GM19452 (cell line): ENCODE results near the gene GPRIN3.
"Not testable (repeated sequence)": the region's sequence is repeated elsewhere in the genome, so short reads cannot be mapped to it uniquely, and the experiment has no call there.

ENCODE experiments used
- ATAC-seq: cut with Tn5 transposase; IDR thresholded peaks from one replicate; pipeline ENCODE4 v1.9.1; 2021; ENCODE audit not compliant: unreplicated experiment

GPRIN3 gene

DNA sequence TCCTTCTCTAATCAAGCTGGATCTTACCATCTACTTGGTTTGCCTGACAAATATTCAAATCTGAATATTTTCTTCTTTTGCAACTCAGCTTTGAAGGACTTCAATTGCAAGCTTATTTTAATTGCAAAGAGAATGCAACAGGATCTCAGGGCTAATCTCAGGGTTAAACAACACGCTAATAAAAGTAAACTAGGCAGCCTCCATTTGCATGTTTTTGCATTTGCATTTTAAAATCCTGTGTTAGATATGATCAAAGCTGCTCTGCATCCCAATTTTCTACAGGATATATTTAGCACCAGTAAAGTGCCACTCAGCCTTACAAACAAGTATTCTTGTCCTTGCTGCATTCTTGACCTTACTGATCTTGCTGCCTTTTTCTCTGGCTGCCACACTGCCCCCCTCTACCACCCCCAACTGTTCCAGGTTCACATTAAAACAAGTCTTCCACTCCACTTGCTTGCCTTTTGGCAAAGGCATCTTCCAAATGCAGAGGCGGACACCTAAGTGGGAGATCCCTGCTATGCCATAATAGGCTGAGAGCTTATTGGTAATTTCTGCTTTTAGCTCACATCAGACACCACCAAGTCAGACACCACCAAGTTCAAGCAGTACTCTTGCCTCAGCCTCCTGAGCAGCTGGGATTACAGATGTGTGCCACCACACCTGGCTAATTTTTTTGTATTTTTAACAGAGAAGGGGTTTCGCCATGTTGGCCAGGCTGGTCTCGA is 48.1 kb downstream of the GPRIN3 start:
- no peak for ATAC-seq

DNA sequence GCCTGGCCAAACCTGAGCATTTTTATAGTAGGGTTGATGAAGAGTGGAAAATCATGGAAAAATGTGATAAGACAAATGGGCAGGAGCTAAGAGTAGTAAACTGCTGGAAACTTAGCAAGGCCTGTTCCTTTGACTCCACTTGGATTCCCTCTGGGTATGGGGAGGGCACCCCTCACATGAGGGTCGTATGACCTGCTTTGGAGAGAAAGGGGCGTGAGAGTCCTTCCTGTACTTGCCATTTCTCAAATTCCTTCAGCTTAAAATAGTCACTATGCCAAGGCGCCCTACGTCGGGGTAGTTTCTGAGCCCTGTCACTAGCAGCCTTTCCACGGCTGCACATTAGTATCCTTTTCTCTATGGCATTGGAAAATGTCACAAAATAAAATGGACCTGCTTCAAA is 49.1 kb downstream of the GPRIN3 start:
- no peak for ATAC-seq

DNA sequence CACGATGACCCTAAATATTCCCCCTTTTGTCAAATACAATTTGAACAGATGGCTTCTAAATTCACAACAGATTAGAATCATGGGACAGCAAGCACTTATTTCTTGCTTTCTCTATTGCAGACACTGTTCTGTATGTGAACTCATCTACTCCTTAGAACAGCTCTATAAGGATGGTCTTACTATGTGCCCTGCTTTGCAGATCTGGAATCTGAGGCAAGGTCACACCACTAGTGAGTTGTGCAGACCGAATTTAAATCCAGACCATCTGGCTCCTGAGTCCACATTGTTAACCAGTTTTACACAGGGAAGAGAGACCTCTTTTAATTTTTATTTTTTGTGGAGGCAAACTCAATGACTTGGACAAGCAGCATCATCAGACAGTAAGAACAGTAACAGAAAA is 50.2 kb downstream of the GPRIN3 start:
- no peak for ATAC-seq

DNA sequence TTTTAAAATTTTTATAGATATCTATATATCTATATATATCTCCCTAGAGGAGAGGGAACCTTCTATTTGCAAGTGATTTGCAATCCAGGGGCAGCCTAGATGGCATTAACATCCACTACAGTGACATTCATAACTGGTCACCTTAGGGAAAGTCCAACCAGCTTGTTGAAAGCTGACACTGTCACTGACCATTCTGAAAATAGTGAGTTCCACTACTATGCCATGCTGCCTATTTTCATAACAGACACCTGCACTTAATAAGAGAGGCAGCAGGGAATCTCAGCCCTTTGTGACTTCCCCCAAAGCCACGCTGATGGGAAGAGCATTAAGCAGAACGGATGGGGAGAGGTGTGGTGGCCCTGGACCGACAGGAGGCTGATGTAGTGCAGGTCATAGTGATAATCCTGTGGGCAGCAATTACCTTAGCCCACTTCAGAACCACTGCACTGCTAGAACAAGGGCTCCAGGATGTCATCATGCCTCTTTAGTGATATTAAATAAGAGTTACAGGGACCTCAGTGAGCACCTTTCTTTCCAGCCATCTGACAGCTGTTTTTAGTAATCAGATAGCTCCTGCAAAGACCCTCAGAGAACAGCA is 51.3 kb downstream of the GPRIN3 start:
- ATAC-seq, result no peak

DNA sequence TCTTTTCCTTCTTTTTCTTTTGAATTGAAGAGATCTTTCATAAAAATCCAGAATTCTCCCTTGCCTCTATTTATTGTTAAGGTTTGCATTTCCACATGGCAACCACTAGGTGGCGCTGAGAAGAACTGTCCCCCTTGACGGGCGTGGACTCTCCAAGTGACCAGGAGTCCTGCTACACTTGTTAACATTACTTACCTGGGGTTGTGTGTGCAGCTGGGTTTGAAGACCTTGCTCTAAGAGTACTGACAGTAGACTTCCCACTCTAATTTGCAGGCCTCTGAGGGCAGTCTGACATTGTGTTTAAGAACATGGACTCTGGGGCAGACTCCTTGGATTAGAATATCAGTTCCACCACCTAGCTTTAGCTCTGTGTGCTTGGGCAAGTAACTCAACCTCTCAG is 52.8 kb downstream of the GPRIN3 start:
- peak; percentile 63 for ATAC-seq

DNA sequence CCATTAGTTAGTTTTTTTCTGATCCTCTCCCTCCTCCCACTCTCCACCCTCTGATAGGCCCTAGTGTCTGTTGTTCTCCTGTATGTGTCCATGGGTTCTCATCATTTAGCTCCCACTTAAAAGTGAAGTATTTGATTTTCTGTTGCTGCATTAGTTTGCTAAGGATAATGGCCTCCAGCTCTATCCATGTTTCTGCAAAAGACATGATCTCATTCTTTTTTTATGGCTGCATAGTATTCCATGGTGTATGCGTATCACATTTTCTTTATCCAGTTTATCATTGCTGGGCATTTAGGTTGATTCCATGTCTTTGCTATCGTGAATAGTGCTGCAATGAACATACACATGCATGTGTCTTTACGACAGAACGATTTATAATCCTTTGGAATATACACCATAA is 53.3 kb downstream of the GPRIN3 start:
- not testable (repeated sequence) for ATAC-seq

DNA sequence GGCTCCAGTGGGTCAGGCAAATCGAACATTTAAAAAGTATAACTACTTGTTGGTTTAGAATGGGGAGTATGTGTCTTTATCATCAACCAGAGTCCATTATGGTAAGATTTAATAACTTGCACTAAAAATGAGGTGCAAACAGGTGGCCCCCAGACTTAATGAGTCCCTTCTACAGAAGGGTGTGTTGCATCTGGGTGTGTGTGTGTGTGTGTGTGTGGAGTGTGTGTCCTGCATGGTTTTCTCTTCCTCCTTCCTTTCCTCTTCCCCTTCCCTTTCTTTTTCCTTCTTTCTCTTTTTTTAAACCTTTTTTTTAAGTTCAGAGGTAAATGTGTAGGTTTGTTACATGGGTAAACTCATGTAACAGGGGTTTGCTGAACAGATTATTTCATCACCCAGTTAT is 53.7 kb downstream of the GPRIN3 start:
- ATAC-seq, result no peak

DNA sequence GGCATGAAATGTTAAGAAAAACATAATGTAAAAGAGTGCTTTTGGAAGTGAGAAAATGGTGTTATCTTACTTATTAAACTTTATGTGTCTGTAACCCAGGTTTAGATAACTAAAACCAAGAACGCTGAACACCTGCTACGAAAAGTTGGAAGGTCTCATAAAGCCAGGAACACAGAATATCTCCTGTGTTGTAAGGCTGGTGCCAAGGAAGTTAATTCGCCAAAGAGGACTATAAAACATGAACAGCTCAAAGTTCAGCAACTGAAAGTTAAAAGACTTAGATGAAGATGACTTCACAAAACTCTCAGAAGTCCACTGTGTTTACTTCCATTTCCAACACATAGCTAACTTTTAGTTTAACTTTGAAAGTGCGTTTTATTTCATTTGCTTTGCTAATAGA is 54.3 kb downstream of the GPRIN3 start:
- ATAC-seq, result no peak

DNA sequence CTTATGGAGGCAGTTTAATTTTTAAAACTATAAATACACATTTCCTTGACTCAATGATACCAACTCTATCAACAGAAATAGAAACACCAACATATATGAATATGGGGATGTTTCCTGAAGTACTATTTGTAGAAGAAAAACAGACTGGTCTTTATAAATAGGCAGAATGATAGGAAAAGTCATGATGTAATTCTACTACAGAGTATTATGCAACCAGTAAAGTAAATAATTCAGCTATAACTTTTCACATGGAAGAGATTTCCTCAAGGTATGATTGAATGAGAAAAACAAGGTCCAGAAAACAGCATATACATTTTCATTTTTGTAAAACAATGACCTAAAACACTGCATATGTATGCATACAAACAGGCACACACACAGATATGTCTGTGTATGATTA is 56.2 kb downstream of the GPRIN3 start:
- no peak for ATAC-seq

DNA sequence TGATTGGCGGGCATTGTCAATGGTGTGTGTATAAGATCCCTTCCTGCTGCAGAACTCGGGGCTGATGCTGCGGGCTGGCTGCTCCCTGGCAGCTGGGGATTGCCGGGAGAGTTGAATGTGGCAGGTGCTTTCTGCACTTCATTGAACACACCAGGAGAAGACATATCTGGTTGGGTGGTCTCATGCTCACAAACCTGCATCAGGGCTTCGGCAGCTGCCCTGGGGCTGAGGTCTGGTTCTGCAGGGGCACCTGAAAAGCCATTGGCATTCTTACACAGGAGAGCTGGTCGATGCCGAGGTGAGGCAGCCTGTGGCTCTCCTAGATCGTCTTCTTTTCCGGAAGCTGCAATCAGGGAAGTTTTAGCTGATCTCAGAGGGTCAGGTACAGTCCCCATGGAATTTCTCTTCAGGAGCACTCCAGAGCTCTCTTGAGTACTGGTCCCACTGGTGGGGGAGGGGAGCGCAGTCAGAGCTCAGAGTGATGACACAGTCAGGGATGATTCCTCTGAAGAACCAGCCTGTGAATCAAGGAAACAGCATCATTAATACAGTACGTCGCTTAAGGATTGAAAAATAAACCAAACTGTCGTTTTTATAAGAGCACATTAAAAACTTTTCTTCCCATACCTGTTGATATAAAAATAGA is 57.8 kb downstream of the GPRIN3 start:
- ATAC-seq, result no peak

DNA sequence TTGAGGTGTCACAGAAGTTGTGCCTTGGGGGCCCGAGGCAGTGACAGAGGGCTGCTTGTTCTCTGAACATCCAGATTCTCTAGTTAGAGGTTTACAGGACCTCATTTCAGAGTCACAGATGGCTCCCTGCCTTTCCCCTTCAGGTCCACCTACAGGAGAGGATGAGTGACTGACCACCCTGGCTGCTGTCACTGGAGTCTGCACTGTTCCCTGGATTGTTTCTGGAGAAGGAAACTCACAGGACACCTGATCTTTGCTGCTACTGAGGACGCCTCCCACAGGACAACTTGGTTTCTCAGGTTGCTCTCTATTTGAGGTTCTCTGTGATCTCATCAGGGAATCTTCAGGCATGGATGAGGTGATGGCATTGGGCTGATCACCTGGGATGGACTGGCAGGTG is 58.3 kb downstream of the GPRIN3 start:
- no peak for ATAC-seq

DNA sequence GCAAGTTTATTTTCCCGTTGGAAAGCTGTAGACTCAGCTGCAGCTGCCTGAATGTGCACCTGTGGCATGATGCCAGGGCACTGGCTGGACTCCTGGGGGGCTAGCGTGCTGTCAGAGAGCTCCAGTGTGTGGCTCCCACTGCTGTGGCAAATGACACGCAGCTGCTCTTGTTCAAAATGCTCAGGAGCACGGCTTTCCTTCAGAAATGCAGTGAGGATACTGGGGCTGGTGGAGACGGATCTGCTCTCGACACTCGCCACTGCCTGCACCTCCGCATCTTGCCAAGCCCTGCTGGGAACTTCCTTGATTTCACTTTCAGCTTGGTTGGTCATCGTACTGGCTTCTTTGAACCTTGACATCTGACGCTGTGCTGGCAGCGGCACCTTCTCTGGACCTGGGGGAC is 58.7 kb downstream of the GPRIN3 start:
- no peak for ATAC-seq

DNA sequence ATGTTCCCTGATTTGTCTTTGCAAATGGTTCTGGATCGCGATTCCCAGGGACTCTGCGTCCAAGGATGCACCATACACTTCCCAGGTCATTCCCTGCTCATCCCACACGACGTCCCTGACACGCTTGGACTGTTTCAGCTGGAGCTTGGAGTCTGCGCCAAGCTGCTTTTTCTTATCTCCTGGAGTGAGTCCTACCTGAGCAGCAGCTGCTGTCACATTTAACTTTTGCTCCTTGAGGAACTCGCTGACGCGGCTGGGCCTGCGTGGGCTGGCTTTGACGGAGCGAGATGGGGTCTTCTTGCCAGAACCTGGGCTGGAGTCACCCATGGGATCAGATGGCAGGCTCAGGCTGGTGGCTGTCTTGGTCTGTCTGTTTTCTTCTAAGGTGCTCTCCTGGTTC is 59.6 kb downstream of the GPRIN3 start:
- no peak for ATAC-seq

DNA sequence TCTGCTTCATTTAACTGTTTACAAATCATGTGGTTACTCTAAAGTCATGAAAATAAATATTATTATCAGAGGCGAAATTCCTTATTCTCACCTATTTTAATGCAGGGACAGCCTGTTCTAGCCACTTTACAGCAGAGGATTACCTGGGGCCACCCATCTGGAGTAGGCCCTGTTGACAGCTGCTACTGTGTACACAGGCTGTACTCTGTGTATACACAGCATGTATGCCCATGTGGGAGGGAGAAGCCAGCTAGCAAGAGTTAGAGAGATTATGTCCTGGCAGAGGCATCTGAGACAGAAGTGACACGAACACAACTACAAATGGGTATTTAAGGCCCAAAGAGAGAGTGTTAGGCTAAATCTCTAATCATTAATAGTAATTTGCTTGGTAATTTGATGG is 62.1 kb downstream of the GPRIN3 start:
- no peak for ATAC-seq

DNA sequence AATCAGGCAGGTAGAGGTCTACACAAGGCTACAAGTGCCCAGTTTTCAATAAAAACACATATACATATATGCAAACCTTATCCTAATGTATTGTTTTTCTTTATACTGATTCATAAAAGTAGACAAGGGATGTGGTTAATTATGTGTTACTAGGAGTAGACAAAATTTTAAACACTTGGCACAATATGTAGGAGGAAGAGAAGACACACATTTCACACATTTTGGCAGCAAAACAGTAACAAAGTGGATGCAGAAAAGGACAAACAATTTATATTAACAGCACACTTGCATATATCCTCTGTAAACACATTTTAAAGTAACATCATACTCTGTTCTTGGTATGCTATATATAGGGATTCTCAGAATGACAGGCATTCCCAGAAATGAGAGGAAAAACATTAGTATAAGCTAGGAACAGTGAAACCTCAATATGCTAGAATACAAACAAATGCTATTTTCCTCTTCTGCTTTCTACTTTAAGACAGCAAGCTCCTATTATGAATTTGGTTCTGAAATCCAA is 63.8 kb downstream of the GPRIN3 start:
- ATAC-seq, result no peak

DNA sequence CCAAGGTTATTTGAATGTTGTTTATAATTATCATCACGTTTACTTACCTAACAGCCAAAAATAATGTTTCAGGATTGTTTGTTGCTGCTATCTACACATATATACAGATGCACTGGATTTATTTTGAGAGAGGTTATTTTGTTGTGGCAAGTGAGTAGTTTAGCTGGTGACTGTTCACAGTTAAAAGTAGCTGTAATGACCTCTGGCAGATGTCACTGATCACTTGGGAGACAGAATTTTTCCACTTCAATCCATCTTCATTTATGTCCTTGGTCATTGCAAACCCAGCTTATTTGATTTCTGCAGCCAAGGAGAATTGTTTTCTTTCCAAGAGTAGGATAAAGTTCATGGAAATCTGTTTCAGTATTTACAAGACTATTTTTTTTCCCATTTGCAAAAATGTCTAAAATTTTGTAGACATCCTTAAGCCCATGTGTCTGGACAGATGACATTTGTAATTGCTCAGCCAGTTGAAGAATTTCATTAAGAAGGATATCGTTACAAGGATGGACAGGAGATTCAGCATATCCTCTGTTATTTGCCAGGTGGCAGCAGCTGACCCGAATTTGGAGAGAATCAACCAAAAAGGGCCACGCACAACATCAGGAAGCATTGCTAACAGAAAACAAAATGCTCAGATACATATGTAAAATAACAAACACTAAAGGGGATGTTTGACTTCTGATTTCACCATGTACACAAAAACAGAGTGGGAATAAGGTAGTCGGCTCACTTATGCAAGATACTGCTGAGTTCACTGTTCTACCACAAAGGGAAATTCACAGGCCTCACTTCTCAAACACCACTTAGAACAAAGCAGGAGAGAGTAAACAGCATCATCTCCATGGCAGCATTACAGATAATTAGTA is 64.5 kb downstream of the GPRIN3 start:
- no peak for ATAC-seq

DNA sequence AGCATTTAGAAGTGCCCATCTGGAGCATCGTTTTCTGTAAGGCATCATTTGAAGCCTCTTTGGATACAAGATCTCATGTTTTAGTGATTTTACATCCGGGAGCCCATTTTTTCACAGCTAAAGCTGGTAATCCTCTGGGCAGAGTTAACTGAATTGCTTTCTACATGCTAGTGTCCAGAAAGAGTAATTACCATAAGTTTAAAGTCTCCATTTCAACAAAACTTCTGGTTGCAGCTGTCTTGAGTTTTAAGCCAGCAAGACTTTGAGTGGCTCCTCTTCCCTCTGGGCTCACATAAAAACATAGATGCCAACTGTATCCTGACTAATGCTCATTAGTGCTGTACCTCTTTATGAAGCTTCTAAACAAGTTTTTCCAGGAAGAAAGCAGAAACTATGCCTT is 65.4 kb downstream of the GPRIN3 start:
- no peak for ATAC-seq

DNA sequence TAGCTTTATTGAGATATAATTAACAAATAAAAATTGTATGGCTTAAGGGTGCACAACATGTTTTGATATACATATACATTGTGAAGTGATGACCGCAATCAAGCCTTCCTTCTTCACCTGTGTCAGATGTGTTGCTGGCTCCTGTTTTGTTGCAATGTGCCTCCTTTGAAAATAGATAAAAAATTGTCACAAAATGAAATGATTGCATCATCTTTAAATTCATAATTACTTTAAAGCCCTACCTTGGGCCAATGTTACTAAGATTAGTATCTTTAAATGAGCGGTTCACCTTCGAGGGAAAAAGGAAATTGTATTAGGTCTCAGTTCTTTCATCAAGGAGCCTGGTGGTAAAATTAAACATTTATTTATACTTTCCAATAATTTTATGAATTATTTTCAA is 77.3 kb downstream of the GPRIN3 start:
- ATAC-seq, result no peak

DNA sequence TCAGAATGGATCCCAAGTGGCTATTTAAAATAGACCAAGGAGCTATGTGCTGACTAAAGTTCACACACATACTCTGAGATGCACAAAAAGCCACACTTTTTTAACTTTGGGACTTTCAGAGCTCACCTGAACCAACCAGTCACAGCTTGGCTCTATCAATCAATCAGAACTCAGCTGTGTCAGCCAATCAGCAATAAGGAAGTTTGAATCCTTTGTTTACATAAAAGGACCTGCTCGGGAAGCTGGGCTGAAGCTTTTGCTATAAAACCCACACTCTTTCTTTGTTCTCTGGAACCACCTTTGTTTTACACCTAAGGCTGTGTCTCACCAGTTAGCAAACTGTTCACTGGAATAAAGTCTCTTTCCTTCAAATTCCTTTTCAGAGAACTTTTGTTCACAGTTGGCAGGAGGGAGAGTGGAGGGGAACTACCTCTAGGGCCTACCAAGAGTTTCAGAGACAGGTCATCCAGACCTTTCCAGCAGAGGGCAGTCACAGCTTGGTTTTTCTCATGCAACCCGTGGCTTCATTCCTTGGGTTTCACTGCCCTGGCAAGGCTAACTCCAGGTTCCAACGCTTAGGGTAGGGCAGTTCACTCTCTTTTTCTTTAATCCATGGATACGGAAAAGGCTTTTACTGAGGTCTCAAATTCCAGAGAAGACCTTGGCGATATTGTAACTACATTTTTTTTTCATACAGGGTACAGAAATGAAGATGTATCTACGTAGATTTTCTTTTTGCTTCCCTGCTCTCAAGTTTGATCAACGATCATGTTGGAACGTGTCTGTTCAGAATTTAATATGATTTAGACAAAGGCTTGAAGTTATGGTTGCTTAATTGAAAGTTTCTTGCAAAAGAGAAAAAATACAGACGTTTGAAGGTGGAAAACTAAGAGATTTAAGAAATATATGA is 80.7 kb downstream of the GPRIN3 start:
- ATAC-seq, result peak; percentile 86

DNA sequence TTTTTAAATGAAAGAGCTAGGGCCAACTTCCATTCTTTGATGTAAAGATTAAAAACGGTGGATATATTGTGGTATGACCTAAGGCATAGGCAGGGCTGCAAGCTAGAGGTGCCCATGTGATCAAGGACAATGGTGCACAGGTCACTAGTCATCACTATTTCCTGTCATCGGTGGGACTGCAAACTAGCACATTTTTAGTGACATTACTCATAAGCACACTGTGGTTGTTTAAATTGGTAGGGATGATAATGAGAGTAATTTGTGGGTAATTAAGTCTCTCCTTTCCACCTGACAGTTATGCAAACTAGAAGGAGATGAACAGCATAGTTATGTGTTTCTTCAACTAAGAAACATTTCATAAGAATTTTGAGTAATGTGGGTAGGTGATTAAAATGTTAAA is 85.4 kb downstream of the GPRIN3 start:
- ATAC-seq, result no peak
